Naive thymus-derived CD4-positive, alpha-beta T cell (primary cell): ENCODE data around the gene ABL2. TPM values are rescaled to one million over a fixed set of nuclear protein-coding genes. Genes with fewer than 3 reads are reported as not detected.

ENCODE experiments used
- ATAC-seq: fragments of 150-1000 bp; cut with Tn5 transposase; 2 replicates; pipeline ENCODE4 v1.10.0; 2021; ENCODE audit warnings: mild to moderate bottlenecking, moderate library complexity
- CTCF ChIA-PET: fragments of 350-600 bp; sonication (Branson Sonifier 250); formaldehyde crosslinking; loops from one replicate; lab custom pipeline; 2021; ENCODE audit warnings: antibody characterized with exemption; lab: Charles Lee
- POLR2A ChIA-PET: fragments of 350-600 bp; sonication (Branson Sonifier 250); formaldehyde crosslinking; loops from one replicate; lab custom pipeline; 2021; ENCODE audit warnings: antibody characterized with exemption, inconsistent platforms; lab: Charles Lee
- DNase-seq, 9 donors: peaks; one replicate each; pipeline versions ENCODE4 v3.0.0 to v3.0.0-alpha.2; 2020 to 2022; ENCODE audit warnings: mixed read lengths in 1 of 9
- H3K27ac ChIP-seq: one replicate; pipeline ENCODE4 v1.7.0; 2013; ENCODE audit warnings: mild to moderate bottlenecking, low read depth, low read length, moderate library complexity
- H3K27me3 ChIP-seq, 2 donors: one replicate each; pipeline ENCODE4 v1.7.0; 2013; ENCODE audit warnings: low read length in 2 of 2, mild to moderate bottlenecking in 2 of 2, moderate library complexity in 2 of 2; ENCODE audit not compliant: control insufficient read depth in 2 of 2, insufficient read depth in 2 of 2
- H3K36me3 ChIP-seq, 3 experiments: 1 replicate in 2 of 3; 2 replicates in 1 of 3; pipeline ENCODE4 v1.7.0; 2013; ENCODE audit warnings: low read length in 3 of 3, mild to moderate bottlenecking in 3 of 3, moderate library complexity in 1 of 3; ENCODE audit not compliant: insufficient read depth in 3 of 3, control insufficient read depth in 2 of 3
- H3K4me1 ChIP-seq, 2 donors: one replicate each; pipeline ENCODE4 v1.7.0; 2013; ENCODE audit warnings: low read length in 2 of 2, mild to moderate bottlenecking in 2 of 2, moderate library complexity in 1 of 2; ENCODE audit not compliant: control insufficient read depth in 2 of 2, insufficient read depth in 2 of 2
- H3K4me3 ChIP-seq: 2 replicates; pipeline ENCODE4 v1.7.0; 2013; ENCODE audit warnings: mild to moderate bottlenecking, low read length
- H3K9me3 ChIP-seq, 3 experiments: 1 replicate in 2 of 3; 2 replicates in 1 of 3; pipeline ENCODE4 v1.7.0; 2013; ENCODE audit warnings: low read length in 3 of 3; ENCODE audit not compliant: control insufficient read depth in 2 of 3
- H3K27ac Mint-ChIP-seq, 9 donors: one replicate each; pipeline ENCODE4 v1.8.0; 2020 to 2022; ENCODE audit warnings: mixed read lengths in 9 of 9, mild to moderate bottlenecking in 8 of 9, moderate library complexity in 5 of 9, inconsistent platforms in 2 of 9
- H3K27me3 Mint-ChIP-seq, 5 donors: one replicate each; pipeline ENCODE4 v1.8.0; 2021 to 2022; ENCODE audit warnings: mixed read lengths in 5 of 5, mild to moderate bottlenecking in 1 of 5
- H3K36me3 Mint-ChIP-seq, 5 donors: one replicate each; pipeline ENCODE4 v1.8.0; 2020 to 2022; ENCODE audit warnings: mixed read lengths in 5 of 5, mild to moderate bottlenecking in 3 of 5, inconsistent platforms in 1 of 5
- H3K4me1 Mint-ChIP-seq, 7 donors: one replicate each; pipeline ENCODE4 v1.8.0; 2020 to 2022; ENCODE audit warnings: mixed read lengths in 7 of 7, mild to moderate bottlenecking in 3 of 7, inconsistent platforms in 1 of 7
- H3K4me3 Mint-ChIP-seq, 10 donors: one replicate each; pipeline ENCODE4 v1.8.0; 2020 to 2022; ENCODE audit warnings: mild to moderate bottlenecking in 10 of 10, mixed read lengths in 10 of 10, moderate library complexity in 6 of 10, inconsistent platforms in 2 of 10
- H3K9me3 Mint-ChIP-seq, 11 donors: one replicate each; pipeline ENCODE4 v1.8.0; 2020 to 2022; ENCODE audit warnings: mixed read lengths in 11 of 11, mild to moderate bottlenecking in 4 of 11, inconsistent platforms in 1 of 11, moderate library complexity in 1 of 11
- intact Hi-C, 2 donors: fragments of 100-400 bp; cut with micrococcal nuclease; formaldehyde crosslinking; loops; one replicate each; pipeline ENCODE4 v1.15.1; 2023
- polyA plus RNA-seq, 2 donors: library from polyadenylated mRNA; unstranded; fragments of 300-500 nt; fragmentation: Illumina TruSeq; gene quantifications; one replicate each; pipeline ENCODE4 v1.2.3, GENCODE V29; 2021
- total RNA-seq, 6 experiments: library from RNA in 5 of 6; stranded (reverse) in 5 of 6; gene quantifications; 1 replicate in 5 of 6; 2 replicates in 1 of 6; pipeline ENCODE4 v1.2.3 and lab custom pipeline; 2021 to 2026

Gene ABL2
- total and polyA plus RNA-seq, 7 experiments from 2014 or later = 1.9 to 20.1 (median 17.1) TPM

GRCh38 chr1:179081687-179082332, 147.7 kb downstream of the ABL2 start, which contains the start of gene TOR3A:
Gene TOR3A, plus strand, starts transcription at chr1:179082070. Its CDS starts 59 bp downstream, at chr1:179082129.
- DNase-seq = peak; percentile 51 to 82 (median 58)
- H3K36me3 ChIP-seq = peaks cover 0 to 9% (median 0%) of the 10 kb centered on the region in 3 experiments
- Mint-ChIP-seq H3K27ac (peak within 1 kb of the TSS; percentile 84 to 99 (median 95)), H3K36me3 (peaks cover 0 to 11% (median 0%) of the 10 kb centered on the region in 5 donors), H3K27me3 (no peaks in the 10 kb centered on the region), H3K4me3 (peak within 1 kb of the TSS; percentile 91 to 100 (median 95)), H3K9me3 (no peaks in the 10 kb centered on the region), H3K4me1 (peaks cover 14 to 38% (median 25%) of the 10 kb centered on the region in 7 donors)
- peak within 1 kb of the TSS; percentile 76 for H3K27ac ChIP-seq
- ChIA-PET POLR2A (interaction anchor here (0.5 to 3.4 kb wide), 9 partner anchors 12 to 801 kb away, joined by 3 to 11 read pairs (median 4); partner anchors contain the start of genes AXDND1 and TOR1AIP1), CTCF (interaction anchor here (0.6 to 3.7 kb wide), 6 partner anchors 9 to 532 kb away, joined by 3 to 18 read pairs (median 3); partner anchors contain the start of gene AXDND1)
- intact Hi-C loops = loop anchor here (1.0 to 10.0 kb wide), 14 partner anchors 45 to 872 kb away; partner anchors contain the start of genes CEP350 (in 1 of the 2), FAM20B (in 1 of the 2), RALGPS2 (in 1 of the 2) and SOAT1 (in 1 of the 2)
- no peaks in the 10 kb centered on the region for H3K9me3 ChIP-seq
- no peaks in the 10 kb centered on the region for H3K27me3 ChIP-seq
- H3K4me3 ChIP-seq = peak within 1 kb of the TSS; percentile 93
- peaks cover 4 to 11% of the 10 kb centered on the region in 2 donors for H3K4me1 ChIP-seq
- peak; percentile 80 for ATAC-seq

- Histone ChIP-seq H3K27ac (peak overlapping the region; percentile 76), H3K36me3 (peaks cover 0 to 6% (median 0%) of the 10 kb centered on the region in 3 experiments), H3K4me3 (peak overlapping the region; percentile 93), H3K4me1 (peaks cover 4 to 11% of the 10 kb centered on the region in 2 donors), H3K9me3 (no peaks in the 10 kb centered on the region), H3K27me3 (no peaks in the 10 kb centered on the region)
- peak; percentile 60 for ATAC-seq
- H3K4me1 Mint-ChIP-seq = peaks cover 14 to 38% (median 22%) of the 10 kb centered on the region in 7 donors
- H3K27me3 Mint-ChIP-seq = no peaks in the 10 kb centered on the region
- H3K4me3 Mint-ChIP-seq = peak overlapping the region; percentile 90 to 100 (median 94)
- no peaks in the 10 kb centered on the region for H3K9me3 Mint-ChIP-seq
- intact Hi-C loops = loop anchor here (1.0 to 10.0 kb wide), 13 partner anchors 44 to 873 kb away; partner anchors contain the start of genes CEP350 (in 1 of the 2), FAM20B (in 1 of the 2), RALGPS2 (in 1 of the 2) and SOAT1 (in 1 of the 2)
- peaks cover 0 to 9% (median 0%) of the 10 kb centered on the region in 5 donors for H3K36me3 Mint-ChIP-seq
- ChIA-PET CTCF (interaction anchor here (0.6 to 3.7 kb wide), 8 partner anchors 8 to 289 kb away, joined by 3 to 18 read pairs (median 3); partner anchors contain the start of gene AXDND1), POLR2A (interaction anchor here (0.5 to 3.4 kb wide), 8 partner anchors 13 to 801 kb away, joined by 3 to 11 read pairs (median 4); partner anchors contain the start of genes AXDND1 and TOR1AIP1)
- H3K27ac Mint-ChIP-seq = peak overlapping the region; percentile 82 to 99 (median 88)
- peak in 8 of 9 donors; percentile 20 to 75 (median 44) for DNase-seq
Observed at GRCh38 chr1:179080866-179081686, 148.4 kb downstream of the ABL2 start.

GRCh38 chr1:179079113-179079761, 150.2 kb downstream of the ABL2 start:
- H3K4me1 Mint-ChIP-seq = peaks cover 14 to 34% (median 22%) of the 10 kb centered on the region in 7 donors
- Histone ChIP-seq H3K36me3 (no peaks in the 10 kb centered on the region), H3K4me3 (no peak overlapping the region), H3K27me3 (no peaks in the 10 kb centered on the region), H3K4me1 (peaks cover 4 to 11% of the 10 kb centered on the region in 2 donors), H3K9me3 (no peaks in the 10 kb centered on the region), H3K27ac (no peak overlapping the region)
- H3K9me3 Mint-ChIP-seq = no peaks in the 10 kb centered on the region
- peak; percentile 63 for ATAC-seq
- H3K4me3 Mint-ChIP-seq = peak overlapping the region in 4 of 10 donors; percentile 1 to 50 (median 30)
- peaks cover 0 to 9% (median 0%) of the 10 kb centered on the region in 5 donors for H3K36me3 Mint-ChIP-seq
- ChIA-PET CTCF (interaction anchor here (0.6 to 3.7 kb wide), 11 partner anchors 12 to 621 kb away, joined by 3 to 18 read pairs (median 3); partner anchors contain the start of gene AXDND1), POLR2A (interaction anchor here (0.8 to 3.4 kb wide), 2 partner anchors 43 to 287 kb away, joined by 3 to 11 read pairs; partner anchors contain the start of gene AXDND1)
- intact Hi-C loops = loop anchor here (1.0 to 5.0 kb wide), 9 partner anchors 42 to 735 kb away; partner anchors contain the start of genes ABL2 (in 1 of the 2) and SOAT1 (in 1 of the 2)
- no peaks in the 10 kb centered on the region for H3K27me3 Mint-ChIP-seq
- DNase-seq = peak in 8 of 9 donors; percentile 40 to 73 (median 64)
- peak overlapping the region in 8 of 9 donors; percentile 28 to 86 (median 58) for H3K27ac Mint-ChIP-seq

GRCh38 chr1:179077396-179077795, 152.1 kb downstream of the ABL2 start:
- Histone ChIP-seq H3K4me1 (peaks cover 0 to 11% of the 10 kb centered on the region in 2 donors), H3K9me3 (no peaks in the 10 kb centered on the region), H3K36me3 (peaks cover 0 to 2% (median 0%) of the 10 kb centered on the region in 3 experiments), H3K27ac (no peak overlapping the region), H3K4me3 (no peak overlapping the region), H3K27me3 (no peaks in the 10 kb centered on the region)
- ATAC-seq (no peak), DNase-seq (no peak)
- no peaks in the 10 kb centered on the region for H3K27me3 Mint-ChIP-seq
- peaks cover 0 to 9% (median 4%) of the 10 kb centered on the region in 5 donors for H3K36me3 Mint-ChIP-seq
- intact Hi-C loops = loop anchor here in 1 of 2 donors (5.0 kb wide), 1 partner anchor 545 kb away; no protein-coding TSS in a partner anchor
- H3K4me3 Mint-ChIP-seq = no peak overlapping the region
- H3K4me1 Mint-ChIP-seq = peaks cover 13 to 19% (median 17%) of the 10 kb centered on the region in 7 donors
- peak overlapping the region in 1 of 9 donors; percentile 30 for H3K27ac Mint-ChIP-seq
- ChIA-PET POLR2A (no interaction called here), CTCF (interaction anchor here (1.7 kb wide), 1 partner anchor 291 kb away, joined by 5 read pairs; no protein-coding TSS in a partner anchor)
- no peaks in the 10 kb centered on the region for H3K9me3 Mint-ChIP-seq

DNA sequence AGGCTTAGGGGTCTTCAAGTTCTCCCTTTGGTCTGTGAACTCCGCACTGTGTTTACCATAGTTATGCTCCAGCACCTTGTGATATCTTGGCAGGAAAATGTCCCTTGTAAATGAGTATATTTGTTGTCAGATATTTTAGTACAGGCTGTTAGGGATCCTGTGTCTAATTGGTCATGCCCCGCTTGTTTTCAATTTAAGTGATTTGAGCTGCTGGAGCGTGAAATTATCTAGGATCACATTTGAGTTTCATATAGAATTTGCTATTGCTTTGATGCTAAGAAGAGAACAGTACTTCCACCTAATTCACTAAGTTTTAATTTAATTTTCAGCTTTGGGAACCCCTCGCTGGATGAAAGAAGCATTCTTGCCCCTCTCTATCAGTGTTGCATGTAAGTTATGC, 163.0 kb downstream of the ABL2 start:
- ChIA-PET CTCF (interaction anchor here (0.7 kb wide), 1 partner anchor 534 kb away, joined by 3 read pairs; no protein-coding TSS in a partner anchor), POLR2A (no interaction called here)
- DNase-seq (no peak), ATAC-seq (no peak)
- Histone ChIP-seq H3K4me3 (no peak overlapping the region), H3K27me3 (no peaks in the 10 kb centered on the region), H3K9me3 (no peaks in the 10 kb centered on the region), H3K27ac (no peak overlapping the region), H3K36me3 (peaks cover 0 to 34% (median 4%) of the 10 kb centered on the region in 3 experiments), H3K4me1 (no peaks in the 10 kb centered on the region)
- no peak overlapping the region for H3K4me3 Mint-ChIP-seq
- intact Hi-C loops = no loop called here
- no peaks in the 10 kb centered on the region for H3K9me3 Mint-ChIP-seq
- H3K36me3 Mint-ChIP-seq = peaks cover 8 to 43% (median 12%) of the 10 kb centered on the region in 5 donors
- no peak overlapping the region for H3K27ac Mint-ChIP-seq
- peaks cover 0 to 4% (median 0%) of the 10 kb centered on the region in 7 donors for H3K4me1 Mint-ChIP-seq
- H3K27me3 Mint-ChIP-seq = no peaks in the 10 kb centered on the region
